ENCODE results near the gene DNMT3A.

GRCh38 chr2:25375989-25376545 lies 34.3 kb upstream of the DNMT3A start:
- no peak for TF ChIP-seq CTCF (IDR thresholded peaks at IDR 0.05)
- TF ChIP-seq POLR2AphosphoS5 (IDR thresholded peaks at IDR 0.05) = no peak
- no peak for TF ChIP-seq POLR2A (IDR thresholded peaks at IDR 0.05; ENCODE audit: low read depth)
